DMS79 treated with DMSO at 0.1 percent for 48 hours (cell line): Measurements from ENCODE around the gene PCDHGA7.
"Not testable (repeated sequence)": the region's sequence is repeated elsewhere in the genome, so short reads cannot be mapped to it uniquely, and the experiment has no call there.

Experiments used
- DNase-seq: peaks from one replicate; lab custom pipeline; 2025; lab: John Stamatoyannopoulos, UW

PCDHGA7 gene

GRCh38 chr5:141382469-141383294 lies at the start of gene PCDHGA7:
Gene PCDHGA7, plus strand, starts transcription at chr5:141382742. Its CDS starts 158 bp downstream, at chr5:141382900.
- DNase-seq: no peak

DNA sequence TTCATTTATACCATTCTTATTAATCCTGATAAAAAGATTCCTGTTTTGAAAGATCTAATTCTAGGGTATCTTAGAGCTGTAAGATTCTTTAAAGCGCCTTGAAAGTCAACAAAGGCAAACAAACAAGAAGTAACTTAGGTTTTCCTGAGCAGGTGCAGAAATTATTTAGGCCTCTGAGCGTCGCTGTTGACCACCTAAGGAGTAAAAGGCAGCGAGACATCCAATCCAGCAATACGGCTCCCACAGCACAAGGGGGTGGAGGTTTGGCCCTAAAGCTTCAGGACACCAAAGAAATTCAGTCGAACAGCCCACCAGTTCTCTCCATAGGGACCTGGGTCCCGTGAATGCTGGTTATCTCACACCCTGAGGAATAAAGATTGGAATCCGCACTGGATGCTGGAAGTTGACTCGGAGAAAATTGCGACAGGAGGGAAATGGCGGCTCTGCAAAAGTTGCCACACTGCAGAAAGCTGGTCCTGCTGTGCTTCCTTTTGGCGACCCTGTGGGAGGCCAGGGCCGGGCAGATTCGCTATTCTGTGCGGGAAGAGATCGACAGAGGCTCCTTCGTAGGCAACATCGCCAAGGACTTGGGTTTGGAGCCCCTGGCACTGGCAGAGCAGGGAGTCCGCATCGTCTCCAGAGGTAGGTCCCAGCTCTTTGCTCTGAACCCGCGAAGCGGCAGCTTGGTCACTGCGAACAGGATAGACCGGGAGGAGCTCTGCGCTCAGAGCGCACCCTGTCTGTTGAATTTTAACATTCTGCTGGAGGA lies 43.8 kb upstream of the PCDHGA7 start, which contains the start of gene PCDHGA2:
Gene PCDHGA2, plus strand, starts transcription at position 223 of the 769 bp plus-strand sequence.
- DNase-seq: no peak

GRCh38 chr5:141340781-141341354 lies 41.7 kb upstream of the PCDHGA7 start:
- DNase-seq: not testable (repeated sequence)

DNA sequence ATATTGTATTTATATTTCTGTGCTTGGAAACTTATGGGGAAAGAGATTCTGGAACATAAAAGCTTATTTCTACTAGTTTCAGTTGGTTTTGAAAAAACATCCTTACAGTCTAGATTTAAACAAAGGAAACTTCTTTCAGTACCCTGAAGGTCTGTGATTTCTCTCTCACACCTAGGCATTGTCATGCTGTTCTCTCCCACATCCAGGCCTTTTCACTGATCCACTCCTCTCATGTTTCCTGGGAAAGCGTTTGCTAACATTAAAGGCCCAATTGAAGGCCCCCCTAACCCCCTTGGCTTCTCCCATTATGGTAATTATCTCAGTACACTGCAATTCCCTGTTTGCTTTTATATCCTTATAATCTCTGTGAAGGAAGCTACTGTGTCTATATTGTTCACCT lies 39.8 kb upstream of the PCDHGA7 start:
- no peak for DNase-seq

DNA sequence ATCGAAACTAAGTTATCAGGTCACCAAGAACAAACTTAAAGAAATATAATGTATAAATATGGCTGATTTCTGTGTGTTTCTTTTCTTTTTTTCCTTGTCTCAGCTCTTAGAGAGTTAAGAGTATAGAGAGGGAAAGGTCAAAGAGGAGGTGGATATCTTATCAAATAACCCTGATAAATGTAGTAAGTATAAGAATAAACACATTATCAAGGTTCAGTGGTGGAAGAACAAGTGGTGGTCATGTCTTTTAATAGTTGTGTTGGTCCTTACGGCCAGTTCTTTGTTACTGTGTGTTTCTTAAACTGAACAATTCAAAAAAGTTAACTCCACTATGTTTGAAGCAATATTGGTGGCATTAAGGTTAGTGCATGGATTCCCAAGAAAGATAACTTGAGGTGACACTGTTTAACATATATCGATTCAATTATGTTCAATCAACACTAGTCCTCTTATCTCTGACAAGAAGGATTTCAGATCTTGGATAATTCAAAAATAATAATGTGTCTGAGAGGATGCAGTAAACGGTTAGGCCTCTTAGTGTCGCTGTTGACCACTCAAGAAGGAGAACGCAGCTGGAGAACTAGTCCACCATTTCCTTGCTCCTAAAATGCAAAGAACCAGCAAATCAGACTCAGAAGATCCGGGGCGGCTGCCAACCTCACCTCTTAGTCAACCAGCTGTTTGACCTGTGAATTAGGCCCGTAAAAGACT lies 39.1 kb upstream of the PCDHGA7 start, which contains the start of gene PCDHGA3:
Gene PCDHGA3, plus strand, starts transcription at position 588 of the 711 bp plus-strand sequence. CDS start 205 bp downstream, outside the sequence.
- no peak for DNase-seq

DNA sequence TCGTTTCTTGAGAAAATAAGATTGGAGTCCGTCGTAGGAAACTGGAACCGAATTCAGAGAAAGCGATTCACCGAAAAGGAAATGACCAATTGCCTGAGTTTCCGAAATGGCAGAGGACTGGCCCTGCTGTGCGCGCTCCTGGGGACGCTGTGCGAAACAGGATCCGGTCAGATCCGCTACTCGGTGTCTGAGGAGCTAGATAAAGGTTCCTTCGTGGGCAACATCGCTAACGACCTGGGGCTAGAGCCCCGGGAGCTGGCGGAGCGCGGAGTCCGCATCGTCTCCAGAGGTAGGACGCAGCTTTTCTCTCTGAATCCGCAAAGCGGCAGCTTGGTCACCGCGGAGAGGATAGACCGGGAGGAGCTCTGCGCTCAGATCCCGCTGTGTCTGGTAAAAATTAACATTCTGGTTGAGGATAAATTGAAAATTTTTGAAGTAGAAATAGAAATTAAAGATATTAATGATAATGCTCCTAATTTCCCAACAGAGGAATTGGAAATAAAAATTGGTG lies 38.5 kb upstream of the PCDHGA7 start:
- DNase-seq: no peak

GRCh38 chr5:141345327-141345726 lies 37.2 kb upstream of the PCDHGA7 start:
- no peak for DNase-seq

DNA sequence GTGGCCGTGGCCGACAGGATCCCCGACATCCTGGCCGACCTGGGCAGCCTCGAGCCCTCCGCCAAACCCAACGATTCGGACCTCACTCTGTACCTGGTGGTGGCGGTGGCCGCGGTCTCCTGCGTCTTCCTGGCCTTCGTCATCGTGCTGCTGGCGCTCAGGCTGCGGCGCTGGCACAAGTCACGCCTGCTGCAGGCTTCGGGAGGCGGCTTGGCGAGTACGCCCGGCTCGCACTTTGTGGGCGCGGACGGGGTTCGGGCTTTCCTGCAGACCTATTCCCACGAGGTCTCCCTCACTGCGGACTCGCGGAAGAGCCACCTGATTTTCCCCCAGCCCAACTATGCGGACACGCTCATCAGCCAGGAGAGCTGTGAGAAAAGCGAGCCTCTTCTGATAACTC lies 36.5 kb upstream of the PCDHGA7 start:
- not testable (repeated sequence) for DNase-seq

GRCh38 chr5:141349917-141350619 lies 32.5 kb upstream of the PCDHGA7 start, which contains the start of gene PCDHGB1:
Gene PCDHGB1, plus strand, starts transcription at chr5:141350099. Its CDS starts 162 bp downstream, at chr5:141350261.
- DNase-seq: no peak

DNA sequence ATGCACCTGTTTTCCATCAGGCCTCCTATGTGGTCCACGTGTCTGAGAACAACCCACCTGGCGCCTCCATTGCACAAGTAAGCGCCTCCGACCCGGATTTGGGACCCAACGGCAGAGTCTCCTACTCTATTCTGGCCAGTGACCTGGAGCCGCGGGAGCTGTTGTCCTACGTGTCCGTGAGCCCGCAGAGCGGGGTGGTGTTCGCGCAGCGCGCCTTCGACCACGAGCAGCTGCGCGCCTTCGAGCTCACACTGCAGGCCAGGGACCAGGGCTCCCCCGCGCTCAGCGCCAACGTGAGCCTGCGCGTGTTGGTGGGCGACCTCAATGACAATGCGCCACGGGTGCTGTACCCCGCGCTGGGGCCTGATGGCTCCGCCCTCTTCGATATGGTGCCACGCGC lies 31.0 kb upstream of the PCDHGA7 start:
- no peak for DNase-seq

DNA sequence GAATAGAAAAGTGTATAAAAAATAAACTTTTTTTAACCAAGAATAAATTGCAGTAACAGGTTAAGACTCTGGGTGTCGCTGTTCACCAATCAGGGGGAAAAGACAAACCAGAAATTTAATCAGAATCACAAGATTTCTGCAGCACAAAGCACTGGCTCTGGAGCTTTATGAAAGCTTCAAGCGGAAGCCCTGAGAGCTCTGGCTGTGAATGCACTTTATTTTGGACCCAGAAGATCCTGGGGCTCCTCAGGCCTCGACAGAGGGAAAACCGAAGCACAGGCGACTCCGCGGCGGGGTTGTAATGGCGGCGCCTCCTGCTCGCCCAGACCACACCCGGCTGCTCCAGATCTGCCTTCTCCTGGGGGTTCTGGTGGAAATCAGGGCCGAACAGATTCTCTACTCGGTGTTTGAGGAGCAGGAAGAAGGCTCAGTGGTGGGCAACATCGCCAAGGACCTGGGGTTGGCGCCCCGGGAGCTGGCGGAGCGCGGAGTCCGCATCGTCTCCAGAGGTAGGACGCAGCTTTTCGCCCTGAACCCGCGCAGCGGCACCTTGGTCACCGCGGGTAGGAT lies 27.6 kb upstream of the PCDHGA7 start, which contains the start of gene PCDHGA4:
Gene PCDHGA4, plus strand, starts transcription at position 122 of the 570 bp plus-strand sequence. Its CDS starts 87 bp downstream, at position 209.
- DNase-seq: no peak

DNA sequence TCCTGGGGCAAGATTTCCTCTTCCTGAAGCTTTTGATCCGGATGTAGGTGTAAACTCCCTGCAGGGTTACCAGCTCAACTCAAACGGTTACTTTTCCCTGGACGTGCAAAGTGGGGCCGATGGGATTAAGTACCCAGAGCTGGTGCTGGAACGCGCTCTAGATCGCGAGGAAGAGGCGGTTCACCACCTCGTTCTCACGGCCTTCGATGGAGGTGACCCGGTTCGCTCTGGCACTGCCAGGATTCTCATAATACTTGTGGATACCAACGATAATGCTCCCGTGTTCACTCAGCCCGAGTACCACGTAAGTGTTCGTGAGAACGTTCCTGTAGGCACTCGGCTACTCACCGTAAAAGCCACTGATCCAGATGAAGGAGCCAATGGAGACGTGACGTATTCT lies 26.9 kb upstream of the PCDHGA7 start:
- no peak for DNase-seq

GRCh38 chr5:141356133-141356532 lies 26.4 kb upstream of the PCDHGA7 start:
- no peak for DNase-seq

- no peak for DNase-seq
Observed at GRCh38 chr5:141356950-141357349, 25.6 kb upstream of the PCDHGA7 start.

GRCh38 chr5:141359790-141360426 lies 22.6 kb upstream of the PCDHGA7 start, which contains the start of gene PCDHGB2:
Gene PCDHGB2, plus strand, starts transcription at chr5:141359994. Its CDS starts 142 bp downstream, at chr5:141360136.
- DNase-seq: no peak

GRCh38 chr5:141360685-141361084 lies 21.9 kb upstream of the PCDHGA7 start:
- no peak for DNase-seq

- no peak for DNase-seq
Observed at GRCh38 chr5:141362719-141363118, 19.8 kb upstream of the PCDHGA7 start.

- DNase-seq: no peak
Observed at GRCh38 chr5:141363952-141364660, 18.4 kb upstream of the PCDHGA7 start, which contains the start of gene PCDHGA5. Gene PCDHGA5, plus strand, starts transcription at chr5:141364162. Its CDS starts 169 bp downstream, at chr5:141364331.
